ENCODE measurements around the gene NAGLU.

Gene NAGLU

DNA sequence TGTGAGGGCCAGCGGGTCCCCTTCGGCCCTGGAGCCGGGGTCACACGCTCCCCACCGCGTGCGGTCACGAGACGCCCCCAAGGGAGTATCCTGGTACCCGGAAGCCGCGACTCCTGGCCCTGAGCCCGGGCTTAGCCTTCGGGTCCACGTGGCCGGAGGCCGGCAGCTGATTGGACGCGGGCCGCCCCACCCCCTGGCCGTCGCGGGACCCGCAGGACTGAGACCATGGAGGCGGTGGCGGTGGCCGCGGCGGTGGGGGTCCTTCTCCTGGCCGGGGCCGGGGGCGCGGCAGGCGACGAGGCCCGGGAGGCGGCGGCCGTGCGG, at the start of gene NAGLU:
Gene NAGLU, plus strand, starts transcription at position 194 of the 324 bp plus-strand sequence. Its CDS starts 32 bp downstream, at position 226.
- peak; percentile 80 for DNase-seq

GRCh38 chr17:42488032-42488431, 48.0 kb upstream of the NAGLU start:
- DNase-seq: no peak

- DNase-seq: no peak
Observed at GRCh38 chr17:42493319-42493718, 42.7 kb upstream of the NAGLU start.

DNA sequence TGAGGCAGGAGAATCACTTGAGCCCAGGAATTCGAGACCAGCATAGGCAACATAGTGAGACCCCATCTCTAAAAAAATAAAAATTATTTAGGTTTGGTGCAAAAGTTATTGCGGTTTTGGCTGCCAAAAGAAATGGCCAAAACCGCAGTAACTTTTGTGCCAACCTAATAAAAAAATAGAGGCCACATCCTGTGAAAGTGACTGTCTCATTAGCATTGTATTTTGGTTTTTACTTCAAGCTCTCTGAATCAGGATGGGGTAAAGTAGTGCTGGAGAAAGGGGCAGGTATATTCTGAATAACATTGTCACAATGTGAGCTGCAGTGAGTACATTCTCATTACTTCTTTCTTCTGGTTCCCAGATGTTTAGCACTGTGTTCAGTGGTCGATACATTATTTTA, 41.4 kb upstream of the NAGLU start:
- DNase-seq: no peak

GRCh38 chr17:42498828-42499227, 37.2 kb upstream of the NAGLU start:
- no peak for DNase-seq

- DNase-seq: no peak
Observed at GRCh38 chr17:42502091-42502490, 34.0 kb upstream of the NAGLU start.

DNA sequence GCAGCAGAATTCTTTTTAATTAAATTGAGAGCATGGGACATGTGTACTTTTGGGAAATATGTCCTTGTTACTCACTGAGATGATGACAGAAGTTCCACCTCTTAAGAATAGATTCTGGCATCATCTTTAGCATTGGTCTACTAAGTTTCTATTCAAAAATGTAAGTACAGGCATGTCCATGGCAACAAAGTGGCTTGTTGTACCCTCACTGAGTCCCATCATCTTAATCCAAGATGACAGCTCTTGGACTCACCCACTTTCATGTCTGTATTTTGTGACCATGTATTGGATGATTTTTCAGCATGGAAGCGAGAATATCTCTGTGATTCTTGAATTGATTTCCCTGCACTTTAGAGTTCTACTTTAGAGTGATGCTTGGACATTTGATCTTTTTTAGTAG, 33.1 kb upstream of the NAGLU start:
- no peak for DNase-seq

GRCh38 chr17:42507671-42508070, 28.4 kb upstream of the NAGLU start:
- DNase-seq: no peak

DNA sequence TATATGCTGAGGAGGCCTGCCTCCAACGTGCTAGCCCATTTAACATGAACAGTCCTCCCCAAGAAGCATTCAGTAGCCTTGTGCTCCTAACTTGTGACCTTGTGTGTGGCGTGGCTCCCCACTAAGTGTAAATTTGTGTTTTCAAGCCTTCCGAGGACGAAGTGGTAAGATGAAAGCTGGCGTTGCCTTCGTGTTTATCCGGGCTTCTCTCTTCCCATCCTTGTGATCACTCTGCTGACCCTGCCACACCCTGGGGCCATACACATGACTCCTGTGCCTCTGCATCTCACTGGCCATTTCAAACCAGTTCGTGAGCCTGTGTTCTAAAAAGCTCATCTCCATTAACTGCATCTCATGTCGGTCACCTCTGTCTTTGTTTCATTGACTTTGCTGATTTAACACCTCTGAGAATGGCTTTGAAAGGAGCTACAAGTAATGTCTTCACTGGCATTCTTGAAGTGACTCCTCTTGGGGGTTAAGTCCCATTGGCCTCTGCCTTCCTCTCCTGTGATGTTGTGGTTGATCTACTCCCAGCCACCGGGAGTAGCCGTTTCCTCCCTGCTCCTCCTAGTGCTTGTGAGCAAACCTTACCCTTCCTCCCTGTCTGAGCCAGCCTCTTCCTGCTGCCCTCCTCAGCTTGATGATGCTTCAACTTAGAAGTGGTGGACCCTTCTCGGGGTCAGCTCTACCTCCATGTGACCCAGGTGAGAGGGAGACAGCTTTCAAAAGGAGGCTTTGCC, 27.4 kb upstream of the NAGLU start:
- no peak for DNase-seq

- DNase-seq: no peak
Observed at GRCh38 chr17:42509409-42509808, 26.6 kb upstream of the NAGLU start.

GRCh38 chr17:42509841-42510240, 26.2 kb upstream of the NAGLU start:
- DNase-seq: no peak

GRCh38 chr17:42512246-42512645, 23.8 kb upstream of the NAGLU start:
- DNase-seq: no peak

DNA sequence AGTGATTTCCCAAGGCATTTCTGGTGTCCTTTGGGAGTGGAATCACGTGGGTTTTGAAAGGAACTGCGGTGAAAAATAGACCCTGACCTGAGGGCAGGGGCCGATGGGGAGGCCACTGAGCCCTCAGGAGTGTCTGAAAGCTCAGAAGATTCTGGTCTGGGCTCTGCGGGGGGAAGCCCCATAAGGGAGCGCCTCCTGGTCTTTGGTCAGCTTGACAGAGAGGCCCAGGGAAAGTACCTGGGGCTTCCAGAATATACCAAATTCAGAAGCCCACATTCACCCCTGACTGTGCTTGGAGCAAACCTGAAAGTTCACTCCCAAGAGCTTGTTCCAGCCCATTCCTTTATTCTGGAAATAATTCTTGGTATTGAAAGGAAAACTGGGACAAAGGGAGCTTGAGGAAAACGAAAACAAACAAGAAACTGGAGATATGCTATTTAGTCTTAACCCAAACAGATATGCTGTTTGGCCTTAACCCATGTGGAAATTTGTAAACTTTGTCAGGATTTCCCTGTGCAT, 23.2 kb upstream of the NAGLU start:
- no peak for DNase-seq

DNA sequence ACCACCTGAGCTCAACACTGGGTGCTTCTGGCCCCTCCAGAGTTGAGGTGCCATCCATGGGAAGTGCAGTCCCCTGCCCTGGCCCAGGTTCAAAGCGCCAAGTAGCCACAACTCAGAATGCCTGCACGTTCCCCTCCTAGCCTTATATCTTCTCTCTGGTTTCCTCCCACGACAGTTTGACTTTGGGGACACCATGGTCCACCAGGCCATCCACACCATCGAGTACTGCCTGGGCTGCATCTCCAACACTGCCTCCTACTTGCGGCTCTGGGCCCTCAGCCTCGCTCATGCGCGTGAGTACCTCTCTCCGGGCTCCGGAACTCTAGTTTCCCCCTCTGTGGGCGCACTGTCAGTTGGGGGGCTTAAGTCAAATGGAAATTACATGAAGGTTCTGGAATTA, 22.4 kb upstream of the NAGLU start:
- DNase-seq: no peak

GRCh38 chr17:42514279-42514678, 21.8 kb upstream of the NAGLU start:
- DNase-seq: no peak

DNA sequence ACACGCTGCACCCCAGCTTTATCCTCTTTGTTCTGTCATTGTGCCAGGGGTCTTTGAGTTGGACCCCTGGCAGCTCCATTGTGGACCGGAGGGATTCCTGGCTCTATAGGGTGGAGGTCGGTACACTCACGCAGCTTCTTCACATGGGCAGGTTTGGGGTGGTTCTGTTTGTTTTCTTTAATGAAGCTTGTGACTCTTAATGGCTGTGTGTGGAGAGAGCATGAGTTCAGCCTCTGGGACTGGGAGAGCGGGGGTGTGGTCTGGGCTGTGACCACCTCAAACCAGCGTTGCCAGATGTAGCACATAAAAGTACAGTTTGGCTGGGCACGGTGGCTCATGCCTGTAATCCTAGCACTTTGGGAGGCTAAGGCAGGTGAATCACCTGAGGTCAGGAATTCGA, 21.2 kb upstream of the NAGLU start:
- DNase-seq: no peak

DNA sequence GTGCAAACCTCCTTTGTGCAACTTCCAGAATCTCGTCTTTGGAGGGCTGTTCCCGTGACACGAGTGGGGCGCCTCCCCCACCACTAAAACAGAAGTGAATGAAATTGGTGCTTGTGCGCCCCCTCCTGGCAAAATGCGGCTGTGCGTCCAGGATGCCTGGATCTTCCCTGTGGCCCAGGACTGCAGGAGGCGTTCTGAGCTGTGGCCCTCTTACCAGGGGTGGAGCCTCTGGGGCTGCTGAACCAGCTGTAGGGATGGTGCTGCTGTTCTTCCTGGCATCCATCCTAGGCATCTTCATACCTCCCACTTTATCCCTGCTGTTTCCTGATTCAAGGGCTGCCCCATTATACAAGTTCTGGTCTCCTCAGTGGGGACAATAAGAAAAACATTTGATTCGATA, 18.5 kb upstream of the NAGLU start:
- DNase-seq: peak; percentile 94

GRCh38 chr17:42518046-42518754, 17.8 kb upstream of the NAGLU start:
- DNase-seq: no peak

DNA sequence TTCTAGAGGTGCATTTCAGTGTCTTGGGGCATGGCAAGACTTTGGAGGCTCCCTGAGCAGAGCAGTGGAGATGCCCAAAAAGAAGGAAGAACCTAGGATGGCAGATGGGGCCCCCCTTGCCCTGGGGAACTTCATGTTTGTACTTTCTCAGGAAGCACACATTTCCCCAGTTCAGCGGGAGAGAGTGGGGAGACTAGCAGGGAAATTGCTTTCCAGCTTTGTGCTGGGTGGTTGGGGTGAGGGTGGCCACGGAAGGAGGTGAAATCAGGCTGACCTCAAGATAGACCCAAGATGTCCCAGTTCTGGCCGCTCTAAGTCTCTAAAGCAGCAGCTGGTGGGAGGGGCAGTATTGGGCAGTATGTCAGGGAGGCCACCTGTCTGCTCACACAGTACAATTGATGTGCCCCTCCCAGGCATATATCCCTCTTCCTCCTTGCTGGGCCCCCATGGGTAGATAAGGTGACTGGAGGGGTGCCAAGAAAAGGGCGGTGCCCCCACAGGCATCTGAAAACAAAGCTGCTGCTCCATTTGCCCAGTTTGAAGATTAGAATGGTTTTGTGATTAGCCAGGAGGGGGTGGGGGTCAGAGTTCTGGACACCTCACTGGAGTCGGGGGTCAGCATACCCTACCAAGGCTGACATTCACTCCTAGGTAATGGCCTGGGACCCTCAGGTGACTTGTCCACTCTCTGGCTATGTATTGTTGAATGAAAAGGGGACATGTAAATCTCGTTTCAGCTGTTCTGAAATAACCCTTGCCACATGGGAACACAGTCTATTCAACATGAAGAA, 17.1 kb upstream of the NAGLU start:
- DNase-seq: no peak

DNA sequence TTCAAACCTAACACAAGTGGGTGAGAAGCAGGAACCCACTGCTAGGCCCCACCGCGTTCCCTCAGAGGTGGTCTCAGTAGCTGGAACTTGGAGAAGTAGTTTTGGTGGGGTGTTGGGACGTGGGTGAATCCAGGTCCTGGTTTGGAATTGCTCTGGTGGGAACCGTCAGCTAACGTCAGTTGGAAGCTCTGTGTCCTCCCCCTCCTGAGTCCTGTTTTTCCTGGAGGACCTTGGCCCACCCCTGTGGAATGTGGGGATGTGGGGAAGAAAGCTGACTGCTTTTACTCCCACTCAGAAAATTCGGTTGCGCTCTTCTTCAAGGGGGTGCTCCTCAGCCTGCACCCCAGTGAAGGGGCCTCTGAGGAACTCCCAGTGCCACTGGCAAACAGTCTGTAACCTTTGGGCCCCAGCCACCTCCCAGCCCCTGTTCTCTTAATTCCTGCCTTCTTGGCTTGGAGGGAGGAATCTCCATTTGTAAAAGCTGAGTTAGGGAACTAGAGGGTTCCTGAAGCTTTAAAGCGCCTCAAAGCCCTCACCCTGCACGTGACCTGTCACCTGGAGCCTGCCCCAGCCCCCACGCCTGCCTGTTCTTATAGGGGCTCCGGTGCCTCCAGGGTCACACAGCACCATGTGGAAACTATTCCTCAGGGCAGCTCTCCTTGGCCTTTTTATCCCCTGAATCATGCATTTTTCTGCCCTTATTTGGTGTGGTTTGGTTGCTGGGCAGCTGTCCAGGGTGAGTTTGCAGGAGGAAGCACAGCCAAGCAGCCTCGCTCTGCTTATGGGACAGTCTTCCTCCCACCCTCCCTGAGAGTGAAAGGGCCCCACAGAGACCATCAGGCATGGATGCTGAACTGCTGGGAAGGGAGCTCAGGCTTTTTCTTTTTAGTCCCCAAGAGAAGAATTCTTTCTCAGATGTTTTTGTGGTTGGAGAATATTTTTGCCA, 16.2 kb upstream of the NAGLU start:
- no peak for DNase-seq

- no peak for DNase-seq
Observed at GRCh38 chr17:42520540-42520951, 15.5 kb upstream of the NAGLU start.

DNA sequence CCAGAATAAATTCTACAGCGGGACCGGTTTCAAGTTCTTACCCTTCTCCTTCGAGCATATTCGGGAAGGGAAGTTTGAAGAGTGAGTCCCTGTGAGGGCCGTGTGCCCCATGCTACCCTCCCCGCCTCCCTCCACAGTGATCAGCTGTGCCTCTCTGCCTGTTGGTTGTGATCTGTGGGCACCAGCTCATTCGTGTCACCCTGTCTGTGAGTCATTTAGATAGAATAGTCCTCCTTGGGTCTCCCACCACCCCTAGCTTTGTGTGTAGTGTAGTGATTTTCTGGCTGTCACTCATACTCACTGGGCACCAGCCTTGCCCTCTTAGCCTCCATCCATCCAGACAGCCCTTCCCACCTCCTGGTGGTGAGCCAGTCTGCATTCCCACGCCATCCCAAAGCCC, 15.0 kb upstream of the NAGLU start:
- no peak for DNase-seq
